Activated CD4-positive, alpha-beta T cell treated with anti-CD3 and anti-CD28 coated beads, Interleukin-2, amount 50 U/mL, for 48 hours (primary cell): ENCODE measurements around the gene PCDHA6.
"Not testable (repeated sequence)": the region's sequence is repeated elsewhere in the genome, so short reads cannot be mapped to it uniquely, and the experiment has no call there.

ENCODE experiments used
- DNase-seq, 2 experiments: peaks; one replicate each; pipeline ENCODE4 v3.0.0-alpha.2; 2020

Gene PCDHA6, protein sequence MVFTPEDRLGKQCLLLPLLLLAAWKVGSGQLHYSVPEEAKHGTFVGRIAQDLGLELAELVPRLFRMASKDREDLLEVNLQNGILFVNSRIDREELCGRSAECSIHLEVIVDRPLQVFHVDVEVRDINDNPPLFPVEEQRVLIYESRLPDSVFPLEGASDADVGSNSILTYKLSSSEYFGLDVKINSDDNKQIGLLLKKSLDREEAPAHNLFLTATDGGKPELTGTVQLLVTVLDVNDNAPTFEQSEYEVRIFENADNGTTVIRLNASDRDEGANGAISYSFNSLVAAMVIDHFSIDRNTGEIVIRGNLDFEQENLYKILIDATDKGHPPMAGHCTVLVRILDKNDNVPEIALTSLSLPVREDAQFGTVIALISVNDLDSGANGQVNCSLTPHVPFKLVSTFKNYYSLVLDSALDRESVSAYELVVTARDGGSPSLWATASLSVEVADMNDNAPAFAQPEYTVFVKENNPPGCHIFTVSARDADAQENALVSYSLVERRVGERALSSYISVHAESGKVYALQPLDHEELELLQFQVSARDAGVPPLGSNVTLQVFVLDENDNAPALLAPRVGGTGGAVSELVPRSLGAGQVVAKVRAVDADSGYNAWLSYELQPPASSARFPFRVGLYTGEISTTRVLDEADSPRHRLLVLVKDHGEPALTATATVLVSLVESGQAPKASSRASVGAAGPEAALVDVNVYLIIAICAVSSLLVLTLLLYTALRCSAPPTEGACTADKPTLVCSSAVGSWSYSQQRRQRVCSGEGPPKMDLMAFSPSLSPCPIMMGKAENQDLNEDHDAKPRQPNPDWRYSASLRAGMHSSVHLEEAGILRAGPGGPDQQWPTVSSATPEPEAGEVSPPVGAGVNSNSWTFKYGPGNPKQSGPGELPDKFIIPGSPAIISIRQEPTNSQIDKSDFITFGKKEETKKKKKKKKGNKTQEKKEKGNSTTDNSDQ

DNA sequence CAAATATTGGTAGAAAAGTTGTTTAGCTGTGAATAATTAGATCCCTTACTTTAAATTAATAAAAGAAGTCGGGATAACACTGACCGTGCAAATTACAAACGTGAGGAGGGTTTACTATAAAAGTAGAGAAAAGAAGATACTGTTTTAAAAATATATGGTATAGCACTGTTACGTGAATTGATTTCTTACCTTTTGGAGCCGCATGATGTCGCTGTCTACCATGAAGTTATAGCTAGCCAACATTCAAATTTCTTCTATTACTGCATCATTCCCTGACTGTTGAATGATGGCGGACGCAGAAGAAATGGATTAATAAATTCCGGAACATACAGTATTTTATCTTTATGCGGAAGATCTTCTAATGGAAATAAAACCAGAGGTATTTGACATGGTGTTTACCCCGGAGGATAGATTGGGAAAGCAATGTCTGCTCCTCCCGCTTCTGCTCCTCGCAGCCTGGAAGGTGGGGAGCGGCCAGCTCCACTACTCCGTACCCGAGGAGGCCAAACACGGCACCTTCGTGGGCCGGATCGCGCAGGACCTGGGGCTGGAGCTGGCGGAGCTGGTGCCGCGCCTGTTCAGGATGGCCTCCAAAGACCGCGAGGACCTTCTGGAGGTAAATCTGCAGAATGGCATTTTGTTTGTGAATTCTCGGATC, at the start of gene PCDHA6:
Gene PCDHA6, plus strand, starts transcription at position 257 of the 658 bp plus-strand sequence. Its CDS starts 132 bp downstream, at position 389.
- no peak for DNase-seq

DNA sequence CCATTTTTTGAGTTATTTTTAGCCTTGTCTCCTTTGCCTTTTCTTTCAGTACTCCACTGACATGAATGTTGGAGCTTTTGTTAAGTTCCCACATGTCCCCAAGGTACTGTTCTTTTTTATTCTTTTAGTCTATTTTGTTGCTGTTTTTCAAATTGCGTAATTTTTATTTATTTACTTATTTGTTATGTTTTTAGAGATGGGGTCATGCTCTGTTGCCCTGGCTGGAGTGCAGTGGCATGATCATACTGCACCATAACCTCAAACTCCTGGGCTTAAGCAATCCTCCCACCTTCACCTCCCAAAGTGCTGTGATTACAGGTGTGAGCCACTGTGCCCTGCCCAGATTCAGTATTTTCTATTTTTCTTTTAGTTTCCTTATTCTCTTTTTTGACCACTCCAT, 47.2 kb upstream of the PCDHA6 start:
- DNase-seq, result no peak

DNA sequence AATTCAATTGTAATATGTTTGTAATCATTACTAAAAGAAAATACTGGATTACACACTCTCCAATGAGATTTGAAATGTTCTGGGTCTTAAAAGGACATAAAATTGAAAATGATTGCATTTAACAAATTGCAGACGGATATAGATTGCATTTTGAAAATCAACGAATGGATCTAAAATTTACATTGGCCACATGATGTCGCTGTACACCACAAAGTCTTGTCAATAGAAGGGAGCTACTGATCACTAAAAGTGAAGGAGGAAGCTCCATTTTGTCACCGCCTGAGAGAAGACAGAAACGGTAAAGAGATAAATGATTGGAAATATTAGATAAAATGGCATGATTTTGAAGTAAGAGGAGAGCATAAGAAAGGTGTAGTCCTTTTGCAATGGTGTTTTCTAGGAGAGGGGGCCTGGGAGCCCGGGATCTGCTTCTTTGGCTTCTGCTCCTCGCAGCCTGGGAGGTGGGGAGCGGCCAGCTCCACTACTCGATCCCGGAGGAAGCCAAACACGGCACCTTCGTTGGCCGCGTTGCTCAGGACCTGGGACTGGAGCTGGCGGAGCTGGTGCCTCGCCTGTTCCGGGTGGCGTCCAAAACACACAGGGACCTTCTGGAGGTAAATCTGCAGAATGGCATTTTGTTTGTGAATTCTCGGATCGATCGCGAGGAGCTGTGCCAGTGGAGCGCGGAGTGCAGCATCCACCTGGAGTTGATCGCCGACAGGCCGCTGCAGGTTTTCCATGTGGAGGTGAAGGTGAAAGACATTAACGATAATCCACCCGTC, 41.7 kb upstream of the PCDHA6 start, which contains the start of gene PCDHA1:
Gene PCDHA1, plus strand, starts transcription at position 236 of the 782 bp plus-strand sequence.
- DNase-seq, result no peak

DNA sequence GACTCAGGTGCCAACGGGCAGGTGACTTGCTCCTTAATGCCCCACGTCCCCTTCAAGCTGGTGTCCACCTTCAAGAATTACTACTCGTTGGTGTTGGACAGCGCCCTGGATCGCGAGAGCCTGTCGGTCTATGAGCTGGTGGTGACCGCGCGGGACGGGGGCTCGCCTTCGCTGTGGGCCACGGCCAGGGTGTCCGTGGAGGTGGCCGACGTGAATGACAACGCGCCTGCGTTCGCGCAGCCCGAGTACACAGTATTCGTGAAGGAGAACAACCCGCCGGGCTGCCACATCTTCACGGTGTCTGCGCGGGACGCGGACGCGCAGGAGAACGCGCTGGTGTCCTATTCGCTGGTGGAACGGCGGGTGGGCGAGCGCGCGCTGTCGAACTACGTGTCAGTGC, 40.3 kb upstream of the PCDHA6 start:
- DNase-seq, result not testable (repeated sequence)

DNA sequence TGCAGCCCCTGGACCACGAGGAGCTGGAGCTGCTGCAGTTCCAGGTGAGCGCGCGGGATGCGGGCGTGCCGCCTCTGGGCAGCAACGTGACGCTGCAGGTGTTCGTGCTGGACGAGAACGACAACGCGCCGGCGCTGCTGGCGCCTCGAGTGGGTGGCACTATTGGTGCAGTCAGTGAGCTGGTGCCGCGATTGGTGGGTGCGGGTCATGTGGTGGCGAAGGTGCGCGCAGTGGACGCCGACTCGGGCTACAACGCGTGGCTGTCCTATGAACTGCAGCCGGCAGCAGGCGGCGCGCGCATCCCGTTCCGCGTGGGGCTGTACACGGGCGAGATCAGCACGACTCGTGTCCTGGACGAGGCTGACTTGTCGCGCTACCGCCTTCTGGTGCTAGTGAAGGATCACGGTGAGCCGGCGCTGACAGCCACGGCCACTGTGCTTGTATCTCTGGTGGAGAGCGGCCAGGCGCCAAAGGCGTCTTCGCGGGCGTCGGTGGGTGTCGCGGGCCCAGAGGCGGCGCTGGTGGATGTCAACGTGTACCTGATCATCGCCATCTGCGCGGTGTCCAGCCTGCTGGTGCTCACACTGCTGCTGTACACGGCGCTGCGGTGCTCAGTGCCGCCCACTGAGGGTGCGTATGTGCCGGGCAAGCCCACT, 39.8 kb upstream of the PCDHA6 start:
- DNase-seq, result not testable (repeated sequence)

DNA sequence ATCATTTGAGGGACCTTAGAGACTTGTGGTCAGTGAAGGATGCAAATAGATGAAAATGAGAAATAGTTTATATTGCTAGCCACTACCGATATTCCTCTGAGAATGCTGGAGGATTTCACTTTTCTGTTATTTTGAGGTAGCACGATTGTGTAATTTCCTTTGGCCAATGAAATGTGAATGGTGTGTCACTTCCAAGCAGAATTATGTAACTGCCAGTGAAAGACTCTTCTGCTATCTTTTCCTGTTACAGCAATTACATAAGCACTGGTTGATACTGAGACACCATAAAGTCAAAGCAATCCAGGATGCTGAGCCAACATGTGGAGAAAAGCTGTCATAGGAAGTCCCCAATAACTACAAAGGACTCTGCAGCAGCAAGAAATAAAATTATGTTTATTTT, 36.7 kb upstream of the PCDHA6 start:
- no peak for DNase-seq

DNA sequence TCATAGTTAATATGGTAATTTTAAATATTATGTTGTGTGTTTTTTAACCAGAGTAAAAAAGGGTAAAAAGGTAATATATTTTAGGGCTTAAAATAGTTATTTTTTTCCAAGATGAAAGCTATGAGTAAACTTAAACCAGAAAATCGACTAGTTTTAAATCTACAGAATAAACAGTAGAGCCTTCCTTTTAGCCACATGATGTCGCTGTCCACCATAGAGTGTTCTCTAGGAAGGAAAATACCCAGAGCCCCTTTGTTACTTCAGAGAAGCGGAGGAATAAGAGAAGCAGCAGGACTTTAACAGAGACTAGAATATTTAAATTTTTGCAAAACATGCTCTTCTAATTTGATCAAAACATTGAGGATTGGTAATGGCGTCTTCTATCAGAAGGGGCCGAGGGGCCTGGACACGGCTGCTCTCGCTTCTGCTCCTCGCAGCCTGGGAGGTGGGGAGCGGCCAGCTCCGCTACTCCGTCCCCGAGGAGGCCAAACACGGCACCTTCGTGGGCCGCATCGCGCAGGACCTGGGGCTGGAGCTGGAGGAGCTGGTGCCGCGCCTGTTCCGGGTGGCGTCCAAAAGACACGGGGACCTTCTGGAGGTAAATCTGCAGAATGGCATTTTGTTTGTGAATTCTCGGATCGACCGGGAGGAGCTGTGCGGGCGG, 33.0 kb upstream of the PCDHA6 start, which contains the start of gene PCDHA2:
Gene PCDHA2, plus strand, starts transcription at position 258 of the 664 bp plus-strand sequence.
- DNase-seq, result no peak

DNA sequence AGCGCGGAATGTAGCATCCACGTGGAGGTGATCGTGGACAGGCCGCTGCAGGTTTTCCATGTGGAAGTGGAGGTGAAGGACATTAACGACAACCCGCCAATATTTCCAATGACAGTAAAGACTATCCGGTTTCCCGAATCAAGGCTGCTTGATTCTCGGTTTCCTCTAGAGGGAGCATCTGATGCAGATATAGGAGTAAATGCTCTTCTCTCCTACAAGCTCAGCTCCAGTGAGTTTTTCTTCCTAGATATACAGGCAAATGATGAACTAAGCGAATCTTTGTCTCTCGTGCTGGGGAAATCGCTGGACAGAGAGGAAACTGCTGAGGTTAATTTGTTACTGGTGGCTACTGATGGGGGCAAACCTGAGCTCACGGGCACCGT, 32.5 kb upstream of the PCDHA6 start:
- no peak for DNase-seq

DNA sequence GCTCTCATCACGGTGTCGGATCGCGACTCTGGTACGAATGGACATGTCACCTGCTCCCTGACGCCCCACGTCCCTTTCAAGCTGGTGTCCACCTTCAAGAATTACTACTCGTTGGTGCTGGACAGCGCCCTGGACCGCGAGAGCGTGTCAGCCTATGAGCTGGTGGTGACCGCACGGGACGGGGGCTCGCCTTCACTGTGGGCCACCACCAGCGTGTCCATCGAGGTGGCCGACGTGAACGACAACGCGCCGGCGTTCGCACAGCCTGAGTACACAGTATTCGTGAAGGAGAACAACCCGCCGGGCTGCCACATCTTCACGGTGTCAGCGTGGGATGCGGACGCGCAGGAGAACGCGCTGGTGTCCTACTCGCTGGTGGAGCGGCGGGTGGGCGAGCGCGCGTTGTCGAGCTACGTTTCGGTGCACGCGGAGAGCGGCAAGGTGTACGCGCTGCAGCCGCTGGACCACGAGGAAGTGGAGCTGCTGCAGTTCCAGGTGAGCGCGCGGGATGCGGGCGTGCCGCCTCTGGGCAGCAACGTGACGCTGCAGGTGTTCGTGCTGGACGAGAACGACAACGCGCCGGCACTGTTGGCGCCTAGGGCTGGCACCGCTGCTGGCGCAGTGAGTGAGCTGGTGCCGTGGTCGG, 31.6 kb upstream of the PCDHA6 start:
- DNase-seq, result not testable (repeated sequence)

DNA sequence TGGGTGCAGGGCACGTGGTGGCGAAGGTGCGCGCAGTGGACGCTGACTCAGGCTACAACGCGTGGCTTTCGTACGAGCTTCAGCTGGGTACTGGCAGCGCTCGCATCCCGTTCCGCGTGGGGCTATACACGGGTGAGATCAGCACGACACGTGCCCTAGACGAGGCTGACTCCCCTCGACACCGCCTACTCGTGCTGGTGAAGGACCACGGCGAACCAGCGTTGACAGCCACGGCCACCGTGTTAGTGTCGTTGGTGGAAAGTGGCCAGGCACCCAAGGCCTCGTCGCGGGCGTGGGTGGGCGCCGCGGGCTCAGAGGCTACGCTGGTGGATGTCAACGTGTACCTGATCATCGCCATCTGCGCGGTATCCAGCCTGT, 31.1 kb upstream of the PCDHA6 start:
- no peak for DNase-seq

DNA sequence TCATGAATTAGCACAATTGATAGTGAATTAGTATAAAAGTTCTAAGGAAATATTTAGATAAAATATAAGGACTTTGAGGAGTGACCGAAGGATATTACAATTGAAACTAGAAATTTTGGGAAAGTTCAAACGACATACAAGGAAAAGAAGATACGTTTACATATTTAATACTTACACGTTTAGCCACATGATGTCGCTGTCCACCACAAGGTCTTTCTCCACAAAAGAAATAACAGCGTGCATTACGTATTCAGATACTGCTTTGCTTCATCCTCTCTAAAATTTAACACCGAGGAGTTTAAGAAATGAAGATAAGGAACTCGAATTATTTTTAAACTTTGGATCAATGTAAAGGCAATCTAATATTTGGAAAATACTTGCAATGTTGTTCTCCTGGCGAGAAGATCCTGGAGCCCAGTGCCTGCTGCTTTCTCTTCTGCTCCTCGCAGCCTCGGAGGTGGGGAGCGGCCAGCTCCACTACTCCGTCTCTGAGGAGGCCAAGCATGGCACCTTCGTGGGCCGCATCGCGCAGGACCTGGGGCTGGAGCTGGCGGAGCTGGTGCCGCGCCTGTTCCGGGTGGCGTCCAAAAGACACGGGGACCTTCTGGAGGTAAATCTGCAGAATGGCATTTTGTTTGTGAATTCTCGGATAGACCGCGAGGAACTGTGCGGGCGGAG, 26.8 kb upstream of the PCDHA6 start, which contains the start of gene PCDHA3:
Gene PCDHA3, plus strand, starts transcription at position 242 of the 678 bp plus-strand sequence.
- no peak for DNase-seq

DNA sequence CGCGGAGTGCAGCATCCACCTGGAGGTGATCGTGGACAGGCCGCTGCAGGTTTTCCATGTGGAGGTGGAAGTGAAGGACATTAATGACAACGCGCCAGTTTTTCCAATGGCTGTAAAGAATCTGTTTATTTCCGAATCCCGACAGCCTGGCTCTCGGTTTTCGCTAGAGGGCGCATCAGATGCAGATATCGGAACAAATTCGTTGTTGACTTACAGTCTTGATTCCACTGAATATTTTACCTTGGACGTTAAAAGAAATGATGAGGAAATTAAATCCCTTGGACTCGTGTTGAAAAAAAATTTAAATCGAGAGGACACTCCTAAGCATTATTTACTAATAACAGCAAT, 26.3 kb upstream of the PCDHA6 start:
- no peak for DNase-seq

DNA sequence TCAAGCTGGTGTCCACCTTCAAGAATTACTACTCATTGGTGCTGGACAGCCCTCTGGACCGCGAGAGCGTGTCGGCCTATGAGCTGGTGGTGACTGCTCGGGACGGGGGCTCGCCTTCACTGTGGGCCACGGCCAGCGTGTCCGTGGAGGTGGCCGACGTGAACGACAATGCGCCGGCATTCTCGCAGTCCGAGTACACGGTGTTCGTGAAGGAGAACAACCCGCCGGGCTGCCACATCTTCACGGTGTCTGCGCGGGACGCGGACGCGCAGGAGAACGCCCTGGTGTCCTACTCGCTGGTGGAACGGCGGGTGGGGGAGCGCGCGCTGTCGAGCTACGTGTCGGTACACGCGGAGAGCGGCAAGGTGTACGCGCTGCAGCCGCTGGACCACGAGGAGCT, 25.4 kb upstream of the PCDHA6 start:
- DNase-seq, result not testable (repeated sequence)

DNA sequence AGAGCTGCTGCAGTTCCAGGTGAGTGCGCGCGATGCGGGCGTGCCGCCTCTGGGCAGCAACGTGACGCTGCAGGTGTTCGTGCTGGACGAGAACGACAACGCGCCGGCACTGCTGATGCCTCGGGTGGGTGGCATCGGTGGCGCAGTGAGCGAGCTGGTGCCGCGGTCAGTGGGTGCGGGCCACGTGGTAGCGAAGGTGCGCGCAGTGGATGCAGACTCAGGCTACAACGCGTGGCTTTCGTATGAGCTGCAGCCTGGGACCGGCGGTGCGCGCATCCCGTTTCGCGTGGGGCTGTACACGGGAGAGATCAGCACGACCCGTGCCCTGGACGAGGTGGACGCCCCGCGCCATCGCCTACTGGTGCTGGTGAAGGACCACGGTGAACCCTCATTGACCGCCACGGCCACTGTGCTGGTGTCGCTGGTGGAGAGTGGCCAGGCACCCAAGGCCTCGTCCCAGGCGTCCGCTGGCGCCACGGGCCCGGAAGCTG, 24.9 kb upstream of the PCDHA6 start:
- no peak for DNase-seq

DNA sequence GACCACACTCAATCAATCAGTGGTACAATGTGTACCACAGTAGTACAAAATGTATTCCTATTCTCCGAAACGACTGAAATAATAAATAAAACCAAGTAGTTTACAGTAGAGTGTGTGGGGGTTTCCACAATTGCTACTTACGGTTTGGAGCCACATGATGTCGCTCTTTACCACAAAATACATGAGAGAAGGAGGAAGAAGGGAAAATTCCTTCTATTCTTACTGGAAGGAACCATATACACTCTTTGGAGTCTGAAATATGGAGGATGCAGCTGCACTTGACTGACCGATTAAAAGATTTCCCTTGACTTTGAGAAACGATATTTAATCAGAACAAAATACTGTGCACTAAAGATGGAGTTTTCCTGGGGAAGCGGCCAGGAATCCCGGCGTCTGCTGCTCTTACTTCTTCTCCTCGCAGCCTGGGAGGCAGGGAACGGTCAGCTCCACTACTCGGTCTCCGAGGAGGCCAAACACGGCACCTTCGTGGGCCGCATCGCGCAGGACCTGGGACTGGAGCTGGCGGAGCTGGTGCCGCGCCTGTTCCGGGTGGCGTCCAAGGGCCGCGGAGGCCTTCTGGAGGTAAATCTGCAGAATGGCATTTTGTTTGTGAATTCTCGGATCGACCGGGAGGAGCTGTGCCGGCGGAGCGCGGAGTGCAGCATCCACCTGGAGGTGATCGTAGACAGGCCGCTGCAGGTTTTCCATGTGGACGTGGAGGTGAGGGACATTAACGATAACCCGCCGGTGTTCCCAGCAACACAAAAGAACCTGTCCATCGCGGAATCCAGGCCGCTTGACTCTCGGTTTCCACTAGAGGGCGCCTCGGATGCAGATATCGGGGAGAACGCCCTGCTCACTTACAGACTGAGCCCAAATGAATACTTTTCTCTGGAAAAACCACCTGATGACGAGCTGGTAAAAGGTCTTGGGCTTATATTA, 20.7 kb upstream of the PCDHA6 start, which contains the start of gene PCDHA4:
Gene PCDHA4, plus strand, starts transcription at position 235 of the 942 bp plus-strand sequence.
- DNase-seq, result peak; percentile 18 to 45

DNA sequence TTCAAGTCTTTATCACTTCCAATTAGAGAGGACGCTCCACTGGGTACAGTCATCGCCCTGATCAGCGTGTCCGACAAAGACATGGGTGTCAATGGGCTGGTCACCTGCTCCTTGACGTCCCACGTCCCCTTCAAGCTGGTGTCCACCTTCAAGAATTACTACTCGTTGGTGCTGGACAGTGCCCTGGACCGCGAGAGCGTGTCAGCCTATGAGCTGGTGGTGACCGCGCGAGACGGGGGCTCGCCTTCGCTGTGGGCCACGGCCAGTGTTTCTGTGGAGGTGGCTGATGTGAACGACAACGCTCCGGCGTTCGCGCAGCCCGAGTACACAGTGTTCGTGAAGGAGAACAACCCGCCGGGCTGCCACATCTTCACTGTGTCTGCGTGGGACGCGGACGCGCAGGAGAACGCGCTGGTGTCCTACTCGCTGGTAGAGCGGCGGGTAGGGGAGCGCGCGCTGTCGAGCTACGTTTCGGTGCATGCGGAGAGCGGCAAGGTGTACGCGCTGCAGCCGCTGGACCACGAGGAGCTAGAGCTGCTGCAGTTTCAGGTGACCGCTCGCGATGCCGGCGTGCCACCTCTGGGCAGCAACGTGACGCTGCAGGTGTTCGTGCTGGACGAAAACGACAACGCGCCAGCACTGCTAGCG, 19.4 kb upstream of the PCDHA6 start:
- DNase-seq, result not testable (repeated sequence)

DNA sequence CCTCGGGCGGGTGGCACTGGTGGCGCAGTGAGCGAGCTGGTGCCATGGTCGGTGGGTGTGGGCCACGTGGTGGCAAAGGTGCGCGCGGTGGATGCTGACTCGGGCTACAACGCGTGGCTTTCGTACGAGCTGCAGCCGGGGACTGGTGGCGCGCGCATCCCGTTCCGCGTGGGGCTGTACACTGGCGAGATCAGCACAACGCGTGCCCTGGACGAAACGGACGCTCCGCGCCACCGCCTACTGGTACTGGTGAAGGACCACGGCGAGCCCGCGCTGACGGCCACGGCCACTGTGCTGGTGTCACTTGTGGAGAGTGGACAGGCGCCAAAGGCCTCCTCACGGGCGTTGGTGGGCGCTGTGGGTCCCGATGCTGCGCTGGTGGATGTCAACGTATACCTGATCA, 18.9 kb upstream of the PCDHA6 start:
- no peak for DNase-seq
